HepG2 (cell line): ENCODE measurements around the gene NLRX1. TPM values are rescaled to one million over a fixed set of nuclear protein-coding genes. Genes with fewer than 3 reads are reported as not detected.

Experiments used
- FOXM1 ChIP-seq: sonication (generic); formaldehyde crosslinking; IDR thresholded peaks from 2 replicates; pipeline ENCODE4 v1.5.0; 2020; ENCODE audit warnings: missing genetic modification reagents
- MAX ChIP-seq: IDR thresholded peaks from 2 replicates; pipeline ENCODE4 v1.6.1; 2012; ENCODE audit warnings: inconsistent platforms
- NFKB2 ChIP-seq: sonication (generic); formaldehyde crosslinking; IDR thresholded peaks from 2 replicates; pipeline ENCODE4 v1.4.0; 2020; ENCODE audit warnings: missing genetic modification reagents, borderline replicate concordance
- TBP ChIP-seq: sonication (generic); formaldehyde crosslinking; IDR thresholded peaks from 2 replicates; pipeline ENCODE4 v1.5.0; 2020; ENCODE audit warnings: missing genetic modification reagents
- TIGD3 ChIP-seq: sonication (generic); formaldehyde crosslinking; IDR thresholded peaks from 2 replicates; pipeline ENCODE4 v1.5.1; 2020; ENCODE audit warnings: mild to moderate bottlenecking, missing genetic modification reagents, borderline replicate concordance
- ZNF235 ChIP-seq: sonication (generic); formaldehyde crosslinking; IDR thresholded peaks from 2 replicates; pipeline ENCODE4 v1.8.1; 2023; ENCODE audit warnings: mild to moderate bottlenecking, missing genetic modification reagents, borderline replicate concordance
- ZNF276 ChIP-seq: sonication (generic); formaldehyde crosslinking; IDR thresholded peaks from 2 replicates; pipeline ENCODE4 v1.4.0; 2020; ENCODE audit warnings: mild to moderate bottlenecking, low read depth, missing genetic modification reagents
- ZNF333 ChIP-seq: sonication (generic); formaldehyde crosslinking; IDR thresholded peaks from 2 replicates; pipeline ENCODE4 v1.4.0; 2020; ENCODE audit warnings: mild to moderate bottlenecking, missing genetic modification reagents, borderline replicate concordance
- ZNF737 ChIP-seq: sonication (generic); formaldehyde crosslinking; IDR thresholded peaks from 2 replicates; pipeline ENCODE4 v1.5.0; 2020; ENCODE audit warnings: missing genetic modification reagents, mild to moderate bottlenecking, borderline replicate concordance
- polyA plus RNA-seq, 8 experiments: library from polyadenylated mRNA; depleted of rRNA in 3 of 8; stranded (reverse) in 7 of 8; unstranded in 1 of 8; fragments of >200 nt; fragmentation: Illumina TruSeq in 4 of 8; extraction: Trizol in 4 of 8; gene quantifications; 2 replicates each; pipeline versions ENCODE4 v1.2.1 to v1.2.3, GENCODE V29; 2011 to 2016; ENCODE audit warnings: low read depth in 4 of 8, missing spikeins in 1 of 8, mixed read lengths in 1 of 8; ENCODE audit not compliant: insufficient read depth in 1 of 8
- total RNA-seq, 5 experiments: library from RNA; depleted of rRNA; stranded (reverse); fragments of >200 nt; fragmentation: Illumina TruSeq; extraction: Trizol; gene quantifications; 2 replicates each; pipeline ENCODE4 v1.2.3, GENCODE V29; 2016; ENCODE audit warnings: low read depth in 1 of 5
- TF ChIP-seq, protein P1 (sequence below): sonication (generic); formaldehyde crosslinking; IDR thresholded peaks from 2 replicates; pipeline ENCODE4 v1.4.0; 2020; ENCODE audit warnings: mild to moderate bottlenecking, missing genetic modification reagents, borderline replicate concordance
- TF ChIP-seq, protein P2 (sequence below): sonication (generic); formaldehyde crosslinking; IDR thresholded peaks from 2 replicates; pipeline ENCODE4 v1.4.0; 2020; ENCODE audit warnings: missing genetic modification reagents
- TF ChIP-seq, protein P3 (sequence below): sonication (generic); formaldehyde crosslinking; IDR thresholded peaks from 2 replicates; pipeline ENCODE4 v1.4.0; 2020; ENCODE audit warnings: missing genetic modification reagents, borderline replicate concordance

Gene NLRX1
- total and polyA plus RNA-seq, 2 of the 13 experiments (the other 11 are each of a cell fraction or from before 2014, with no cell fraction given), result 8.7 to 11.0 TPM

DNA sequence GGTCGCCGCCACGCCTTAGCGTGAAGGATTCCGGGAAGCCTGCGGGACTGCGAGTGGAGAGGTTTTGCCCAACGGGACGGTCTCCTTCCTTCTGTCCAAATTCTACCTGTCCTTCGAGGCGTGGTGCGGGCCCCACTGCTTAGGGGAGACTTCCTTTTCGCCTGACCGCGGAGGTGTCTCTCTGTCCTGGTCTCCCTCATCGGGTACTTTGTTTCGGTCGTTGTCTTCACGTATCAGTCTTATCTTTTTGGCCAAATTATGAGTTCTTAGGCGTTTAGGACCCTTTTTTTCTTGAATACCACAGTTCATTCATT is 46.8 kb upstream of the NLRX1 start (continued):
- TF ChIP-seq MAX (no peak), TIGD3 (CRISPR knock-in tag) (no peak), ZNF235 (0 out of 2 replicates have a peak, but pooled peaks have one; percentile 55), ZNF276 (CRISPR knock-in tag) (no peak), ZNF737 (CRISPR knock-in tag) (0 out of 2 replicates have a peak, but pooled peaks have one; percentile 32), ZNF333 (CRISPR knock-in tag) (0 out of 2 replicates have a peak, but pooled peaks have one; percentile 66), FOXM1 (CRISPR knock-in tag) (no peak), NFKB2 (CRISPR knock-in tag) (no peak), TBP (CRISPR knock-in tag) (no peak)
- TF ChIP-seq, protein P1, sequence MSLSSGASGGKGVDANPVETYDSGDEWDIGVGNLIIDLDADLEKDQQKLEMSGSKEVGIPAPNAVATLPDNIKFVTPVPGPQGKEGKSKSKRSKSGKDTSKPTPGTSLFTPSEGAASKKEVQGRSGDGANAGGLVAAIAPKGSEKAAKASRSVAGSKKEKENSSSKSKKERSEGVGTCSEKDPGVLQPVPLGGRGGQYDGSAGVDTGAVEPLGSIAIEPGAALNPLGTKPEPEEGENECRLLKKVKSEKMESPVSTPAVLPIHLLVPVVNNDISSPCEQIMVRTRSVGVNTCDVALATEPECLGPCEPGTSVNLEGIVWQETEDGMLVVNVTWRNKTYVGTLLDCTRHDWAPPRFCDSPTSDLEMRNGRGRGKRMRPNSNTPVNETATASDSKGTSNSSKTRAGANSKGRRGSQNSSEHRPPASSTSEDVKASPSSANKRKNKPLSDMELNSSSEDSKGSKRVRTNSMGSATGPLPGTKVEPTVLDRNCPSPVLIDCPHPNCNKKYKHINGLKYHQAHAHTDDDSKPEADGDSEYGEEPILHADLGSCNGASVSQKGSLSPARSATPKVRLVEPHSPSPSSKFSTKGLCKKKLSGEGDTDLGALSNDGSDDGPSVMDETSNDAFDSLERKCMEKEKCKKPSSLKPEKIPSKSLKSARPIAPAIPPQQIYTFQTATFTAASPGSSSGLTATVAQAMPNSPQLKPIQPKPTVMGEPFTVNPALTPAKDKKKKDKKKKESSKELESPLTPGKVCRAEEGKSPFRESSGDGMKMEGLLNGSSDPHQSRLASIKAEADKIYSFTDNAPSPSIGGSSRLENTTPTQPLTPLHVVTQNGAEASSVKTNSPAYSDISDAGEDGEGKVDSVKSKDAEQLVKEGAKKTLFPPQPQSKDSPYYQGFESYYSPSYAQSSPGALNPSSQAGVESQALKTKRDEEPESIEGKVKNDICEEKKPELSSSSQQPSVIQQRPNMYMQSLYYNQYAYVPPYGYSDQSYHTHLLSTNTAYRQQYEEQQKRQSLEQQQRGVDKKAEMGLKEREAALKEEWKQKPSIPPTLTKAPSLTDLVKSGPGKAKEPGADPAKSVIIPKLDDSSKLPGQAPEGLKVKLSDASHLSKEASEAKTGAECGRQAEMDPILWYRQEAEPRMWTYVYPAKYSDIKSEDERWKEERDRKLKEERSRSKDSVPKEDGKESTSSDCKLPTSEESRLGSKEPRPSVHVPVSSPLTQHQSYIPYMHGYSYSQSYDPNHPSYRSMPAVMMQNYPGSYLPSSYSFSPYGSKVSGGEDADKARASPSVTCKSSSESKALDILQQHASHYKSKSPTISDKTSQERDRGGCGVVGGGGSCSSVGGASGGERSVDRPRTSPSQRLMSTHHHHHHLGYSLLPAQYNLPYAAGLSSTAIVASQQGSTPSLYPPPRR (CRISPR knock-in tag), result no peak
- TF ChIP-seq, protein P2, sequence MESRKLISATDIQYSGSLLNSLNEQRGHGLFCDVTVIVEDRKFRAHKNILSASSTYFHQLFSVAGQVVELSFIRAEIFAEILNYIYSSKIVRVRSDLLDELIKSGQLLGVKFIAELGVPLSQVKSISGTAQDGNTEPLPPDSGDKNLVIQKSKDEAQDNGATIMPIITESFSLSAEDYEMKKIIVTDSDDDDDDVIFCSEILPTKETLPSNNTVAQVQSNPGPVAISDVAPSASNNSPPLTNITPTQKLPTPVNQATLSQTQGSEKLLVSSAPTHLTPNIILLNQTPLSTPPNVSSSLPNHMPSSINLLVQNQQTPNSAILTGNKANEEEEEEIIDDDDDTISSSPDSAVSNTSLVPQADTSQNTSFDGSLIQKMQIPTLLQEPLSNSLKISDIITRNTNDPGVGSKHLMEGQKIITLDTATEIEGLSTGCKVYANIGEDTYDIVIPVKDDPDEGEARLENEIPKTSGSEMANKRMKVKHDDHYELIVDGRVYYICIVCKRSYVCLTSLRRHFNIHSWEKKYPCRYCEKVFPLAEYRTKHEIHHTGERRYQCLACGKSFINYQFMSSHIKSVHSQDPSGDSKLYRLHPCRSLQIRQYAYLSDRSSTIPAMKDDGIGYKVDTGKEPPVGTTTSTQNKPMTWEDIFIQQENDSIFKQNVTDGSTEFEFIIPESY (CRISPR knock-in tag), result no peak
- TF ChIP-seq, protein P3, sequence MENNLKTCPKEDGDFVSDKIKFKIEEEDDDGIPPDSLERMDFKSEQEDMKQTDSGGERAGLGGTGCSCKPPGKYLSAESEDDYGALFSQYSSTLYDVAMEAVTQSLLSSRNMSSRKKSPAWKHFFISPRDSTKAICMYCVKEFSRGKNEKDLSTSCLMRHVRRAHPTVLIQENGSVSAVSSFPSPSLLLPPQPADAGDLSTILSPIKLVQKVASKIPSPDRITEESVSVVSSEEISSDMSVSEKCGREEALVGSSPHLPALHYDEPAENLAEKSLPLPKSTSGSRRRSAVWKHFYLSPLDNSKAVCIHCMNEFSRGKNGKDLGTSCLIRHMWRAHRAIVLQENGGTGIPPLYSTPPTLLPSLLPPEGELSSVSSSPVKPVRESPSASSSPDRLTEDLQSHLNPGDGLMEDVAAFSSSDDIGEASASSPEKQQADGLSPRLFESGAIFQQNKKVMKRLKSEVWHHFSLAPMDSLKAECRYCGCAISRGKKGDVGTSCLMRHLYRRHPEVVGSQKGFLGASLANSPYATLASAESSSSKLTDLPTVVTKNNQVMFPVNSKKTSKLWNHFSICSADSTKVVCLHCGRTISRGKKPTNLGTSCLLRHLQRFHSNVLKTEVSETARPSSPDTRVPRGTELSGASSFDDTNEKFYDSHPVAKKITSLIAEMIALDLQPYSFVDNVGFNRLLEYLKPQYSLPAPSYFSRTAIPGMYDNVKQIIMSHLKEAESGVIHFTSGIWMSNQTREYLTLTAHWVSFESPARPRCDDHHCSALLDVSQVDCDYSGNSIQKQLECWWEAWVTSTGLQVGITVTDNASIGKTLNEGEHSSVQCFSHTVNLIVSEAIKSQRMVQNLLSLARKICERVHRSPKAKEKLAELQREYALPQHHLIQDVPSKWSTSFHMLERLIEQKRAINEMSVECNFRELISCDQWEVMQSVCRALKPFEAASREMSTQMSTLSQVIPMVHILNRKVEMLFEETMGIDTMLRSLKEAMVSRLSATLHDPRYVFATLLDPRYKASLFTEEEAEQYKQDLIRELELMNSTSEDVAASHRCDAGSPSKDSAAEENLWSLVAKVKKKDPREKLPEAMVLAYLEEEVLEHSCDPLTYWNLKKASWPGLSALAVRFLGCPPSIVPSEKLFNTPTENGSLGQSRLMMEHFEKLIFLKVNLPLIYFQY (CRISPR knock-in tag), result 0 out of 2 replicates have a peak, but pooled peaks have one; percentile 1
